H1 (cell line): ENCODE results near the gene CRY1.

Experiments
- ATF2 ChIP-seq: IDR thresholded peaks from 2 replicates; pipeline ENCODE4 v1.6.1; 2012; ENCODE audit warnings: low read length, inconsistent platforms
- BCL11A ChIP-seq, 2 experiments: IDR thresholded peaks; one replicate each; pipeline ENCODE4 v1.6.1; 2011; ENCODE audit warnings: low read depth in 2 of 2, low read length in 2 of 2, mild to moderate bottlenecking in 2 of 2
- CEBPB ChIP-seq: IDR thresholded peaks from 2 replicates; pipeline ENCODE4 v1.6.1; 2012; ENCODE audit warnings: low read depth, low read length
- CTCF ChIP-seq, 3 experiments: IDR thresholded peaks; 1 replicate in 2 of 3; 2 replicates in 1 of 3; pipeline versions ENCODE4 v1.5.1 to v1.6.1; 2011; ENCODE audit warnings: low read length in 3 of 3, mild to moderate bottlenecking in 3 of 3, inconsistent platforms in 2 of 3, low read depth in 1 of 3, moderate library complexity in 1 of 3; ENCODE audit not compliant: insufficient read depth in 1 of 3; ENCODE audit errors: control extremely low read depth in 1 of 3
- EP300 ChIP-seq, 2 experiments: IDR thresholded peaks; 1 replicate in 1 of 2; 2 replicates in 1 of 2; pipeline ENCODE4 v1.6.1; 2011 to 2012; ENCODE audit warnings: low read depth in 2 of 2, low read length in 2 of 2, mild to moderate bottlenecking in 2 of 2, borderline replicate concordance in 1 of 2, inconsistent platforms in 1 of 2, moderate library complexity in 1 of 2
- GABPA ChIP-seq: IDR thresholded peaks from 2 replicates; pipeline ENCODE4 v1.6.1; 2011; ENCODE audit warnings: mild to moderate bottlenecking, low read length, moderate library complexity, borderline replicate concordance; ENCODE audit not compliant: insufficient read depth
- JUN ChIP-seq: IDR thresholded peaks from 2 replicates; pipeline ENCODE4 v1.6.1; 2011; ENCODE audit warnings: low read depth, mild to moderate bottlenecking, improper control_type of control experiment, low read length
- KDM1A ChIP-seq: fragments of 200-600, 300-600 bp; sonication (generic); IDR thresholded peaks from 2 replicates; pipeline ENCODE4 v1.7.1; 2016; ENCODE audit warnings: mild to moderate bottlenecking, low read length, borderline replicate concordance
- POLR2A ChIP-seq, 2 experiments: IDR thresholded peaks; 1 replicate in 1 of 2; 2 replicates in 1 of 2; pipeline ENCODE4 v1.6.1; 2011; ENCODE audit warnings: low read depth in 2 of 2, low read length in 2 of 2, mild to moderate bottlenecking in 2 of 2; ENCODE audit errors: control extremely low read depth in 1 of 2
- RFX5 ChIP-seq: IDR thresholded peaks from 2 replicates; pipeline ENCODE4 v1.6.1; 2011; ENCODE audit warnings: low read depth, low read length, improper control_type of control experiment, borderline replicate concordance
- SP1 ChIP-seq: IDR thresholded peaks from 2 replicates; pipeline ENCODE4 v1.6.1; 2011; ENCODE audit warnings: low read depth, low read length
- USF2 ChIP-seq: IDR thresholded peaks from 2 replicates; pipeline ENCODE4 v1.6.1; 2011; ENCODE audit warnings: low read length, improper control_type of control experiment

GRCh38 chr12:107103516-107103915, 10.2 kb upstream of the CRY1 start:
- TF ChIP-seq KDM1A (no peak), SP1 (no peak), USF2 (no peak), GABPA (no peak), POLR2A (IDR thresholded peaks at IDR 0.05; ENCODE audit: control extremely low read depth in 1 of 2, low read depth in 2 of 2, low read length in 2 of 2) (no peak), EP300 (IDR thresholded peaks at IDR 0.05; ENCODE audit: borderline replicate concordance in 1 of 2, low read depth in 2 of 2, low read length in 2 of 2) (no peak), CTCF (IDR thresholded peaks at IDR 0.05; ENCODE audit: control extremely low read depth in 1 of 3, insufficient read depth in 1 of 3, low read depth in 1 of 3, low read length in 3 of 3) (no peak), JUN (no peak), RFX5 (no peak), BCL11A (IDR thresholded peaks at IDR 0.05; ENCODE audit: low read depth in 2 of 2, low read length in 2 of 2) (no peak), CEBPB (no peak), ATF2 (no peak)
